Upper lobe of left lung (tissue), 6 donors: ENCODE results near the gene FAHD2A. TPM values are rescaled to one million over a fixed set of nuclear protein-coding genes. Genes with fewer than 3 reads are reported as not detected.

ENCODE experiments used
- ATAC-seq, 2 donors: fragments of 200-7000 bp; cut with Tn5 transposase; one replicate each; pipeline ENCODE4 v1.9.1; 2022; ENCODE audit warnings: mild to moderate bottlenecking in 2 of 2, moderate library complexity in 2 of 2; ENCODE audit not compliant: low FRiP score in 2 of 2
- DNase-seq, 2 donors: peaks; one replicate each; pipeline ENCODE4 v3.0.0-alpha.2; 2019 to 2020
- H3K27ac ChIP-seq, 4 donors: fragments of 200-600 bp; sonication (generic); one replicate each; pipeline ENCODE4 v1.5.1; 2016 to 2019
- H3K27me3 ChIP-seq, 4 donors: fragments of 200-600 bp; sonication (generic); one replicate each; pipeline ENCODE4 v1.5.1; 2017 to 2019
- H3K36me3 ChIP-seq, 4 donors: fragments of 200-600 bp; sonication (generic); one replicate each; pipeline ENCODE4 v1.5.1; 2016 to 2019
- H3K4me1 ChIP-seq, 4 donors: fragments of 200-600 bp; sonication (generic); one replicate each; pipeline ENCODE4 v1.5.1; 2018 to 2019
- H3K4me3 ChIP-seq, 4 donors: fragments of 200-600 bp; sonication (generic); one replicate each; pipeline ENCODE4 v1.5.1; 2017 to 2019; ENCODE audit warnings: mild to moderate bottlenecking in 2 of 4, moderate library complexity in 1 of 4
- H3K9me3 ChIP-seq, 4 donors: fragments of 200-600 bp; sonication (generic); one replicate each; pipeline ENCODE4 v1.5.1; 2018 to 2019
- EP300 ChIP-seq, 4 donors: sonication (generic); formaldehyde crosslinking; IDR thresholded peaks; one replicate each; pipeline ENCODE4 v1.5.1; 2017; ENCODE audit warnings: antibody characterized with exemption in 4 of 4, control low read depth in 2 of 4
- POLR2A ChIP-seq, 4 donors: fragments of 450-650 bp; IDR thresholded peaks; one replicate each; pipeline ENCODE4 v1.5.1; 2016 to 2017; ENCODE audit warnings: antibody characterized with exemption in 4 of 4, mild to moderate bottlenecking in 2 of 4
- POLR2AphosphoS5 ChIP-seq, 2 donors: sonication (generic); formaldehyde crosslinking; IDR thresholded peaks; one replicate each; pipeline ENCODE4 v1.5.1; 2017; ENCODE audit warnings: antibody characterized with exemption in 2 of 2
- WGBS, 2 donors: methylation state at CpG; one replicate each; pipeline ENCODE4 v1.1.5; 2017 to 2018; 5-methylcytosine and 5-hydroxymethylcytosine counted together
- total RNA-seq, 6 donors: library from RNA; depleted of rRNA in 4 of 6; stranded (reverse); fragments of >200 nt in 4 of 6; gene quantifications; one replicate each; pipeline versions ENCODE4 v1.1.0 to v1.2.1, GENCODE V29; 2016 to 2021
- TF ChIP-seq, protein P1 (sequence below), 6 experiments: fragments of 450-650 bp in 4 of 6; fragments of 200-600 bp in 2 of 6; sonication (generic) in 2 of 6; IDR thresholded peaks; one replicate each; pipeline ENCODE4 v1.5.1; 2016 to 2019; ENCODE audit warnings: antibody characterized with exemption in 6 of 6
- donor health status: DM: no; HTN: no; CAD: no; lungs with moderate emphysema.
- donor health status: DM: no; HTN: yes; CAD: no; lungs with severe emphysema.

Gene FAHD2A
- total RNA-seq, 6 donors from 2014 or later, result 18.9 to 23.3 (median 22.2) TPM

DNA sequence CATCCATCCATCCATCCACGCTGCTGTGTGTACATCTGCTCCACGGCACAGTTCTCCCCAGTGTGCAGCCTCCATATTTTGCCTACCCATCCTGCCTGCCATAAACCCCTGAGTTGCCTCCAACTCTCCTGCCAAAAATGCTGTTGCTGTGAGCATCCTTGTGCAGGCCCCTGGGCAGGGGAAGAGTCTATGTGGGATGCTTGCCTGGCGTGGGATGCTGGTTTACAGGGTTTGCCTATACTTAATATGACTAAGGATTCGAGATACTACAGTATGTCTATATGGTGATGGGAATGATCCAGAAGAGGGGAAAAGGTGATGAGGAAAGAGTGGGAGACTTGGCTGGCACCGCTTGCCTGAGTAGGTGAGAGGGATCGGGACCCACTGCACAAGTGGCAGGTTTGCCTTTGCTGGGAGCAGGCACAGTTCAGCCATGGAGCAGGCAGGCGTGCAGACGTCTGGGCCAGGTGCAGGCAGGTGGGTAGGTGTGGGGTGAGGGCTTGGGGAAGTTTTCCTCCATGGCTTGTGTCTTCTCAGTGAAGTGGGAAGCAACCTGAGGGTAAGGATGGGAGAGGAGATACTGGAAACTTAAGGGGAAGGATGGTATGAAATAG, 30.2 kb upstream of the FAHD2A start:
- Histone ChIP-seq H3K4me1 (no peaks in the 10 kb centered on the region), H3K4me3 (no peak overlapping the region), H3K36me3 (no peaks in the 10 kb centered on the region), H3K9me3 (no peaks in the 10 kb centered on the region), H3K27ac (no peak overlapping the region), H3K27me3 (peaks cover 0 to 1% (median 0%) of the 10 kb centered on the region in 4 donors)
- no peak for ATAC-seq
- DNase-seq, result peak in 1 of 2 donors; percentile 3
- WGBS, 2 donors, result 88 to 91% methylated on average over 8 of the region's 8 CpGs
- no peak for TF ChIP-seq EP300 (IDR thresholded peaks at IDR 0.05)
- no peak for TF ChIP-seq POLR2AphosphoS5 (IDR thresholded peaks at IDR 0.05)
- TF ChIP-seq POLR2A (IDR thresholded peaks at IDR 0.05), result no peak
- TF ChIP-seq, protein P1, sequence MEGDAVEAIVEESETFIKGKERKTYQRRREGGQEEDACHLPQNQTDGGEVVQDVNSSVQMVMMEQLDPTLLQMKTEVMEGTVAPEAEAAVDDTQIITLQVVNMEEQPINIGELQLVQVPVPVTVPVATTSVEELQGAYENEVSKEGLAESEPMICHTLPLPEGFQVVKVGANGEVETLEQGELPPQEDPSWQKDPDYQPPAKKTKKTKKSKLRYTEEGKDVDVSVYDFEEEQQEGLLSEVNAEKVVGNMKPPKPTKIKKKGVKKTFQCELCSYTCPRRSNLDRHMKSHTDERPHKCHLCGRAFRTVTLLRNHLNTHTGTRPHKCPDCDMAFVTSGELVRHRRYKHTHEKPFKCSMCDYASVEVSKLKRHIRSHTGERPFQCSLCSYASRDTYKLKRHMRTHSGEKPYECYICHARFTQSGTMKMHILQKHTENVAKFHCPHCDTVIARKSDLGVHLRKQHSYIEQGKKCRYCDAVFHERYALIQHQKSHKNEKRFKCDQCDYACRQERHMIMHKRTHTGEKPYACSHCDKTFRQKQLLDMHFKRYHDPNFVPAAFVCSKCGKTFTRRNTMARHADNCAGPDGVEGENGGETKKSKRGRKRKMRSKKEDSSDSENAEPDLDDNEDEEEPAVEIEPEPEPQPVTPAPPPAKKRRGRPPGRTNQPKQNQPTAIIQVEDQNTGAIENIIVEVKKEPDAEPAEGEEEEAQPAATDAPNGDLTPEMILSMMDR (IDR thresholded peaks at IDR 0.05), result no peak

GRCh38 chr2:95372845-95373244, 29.7 kb upstream of the FAHD2A start:
- 90 to 94% methylated on average over 7 to 8 of the region's 8 CpGs for WGBS, 2 donors
- ATAC-seq, result no peak
- H3K27me3 ChIP-seq, result peaks cover 0 to 1% (median 0%) of the 10 kb centered on the region in 4 donors
- peak in 1 of 2 donors; percentile 3 for DNase-seq
- H3K4me3 ChIP-seq, result no peak overlapping the region
- no peaks in the 10 kb centered on the region for H3K4me1 ChIP-seq
- no peak overlapping the region for H3K27ac ChIP-seq
- H3K9me3 ChIP-seq, result no peaks in the 10 kb centered on the region
- TF ChIP-seq EP300 (IDR thresholded peaks at IDR 0.05) (no peak), POLR2AphosphoS5 (IDR thresholded peaks at IDR 0.05) (no peak), POLR2A (IDR thresholded peaks at IDR 0.05) (no peak)
- TF ChIP-seq, protein P1 (IDR thresholded peaks at IDR 0.05), result no peak
- H3K36me3 ChIP-seq, result no peaks in the 10 kb centered on the region

DNA sequence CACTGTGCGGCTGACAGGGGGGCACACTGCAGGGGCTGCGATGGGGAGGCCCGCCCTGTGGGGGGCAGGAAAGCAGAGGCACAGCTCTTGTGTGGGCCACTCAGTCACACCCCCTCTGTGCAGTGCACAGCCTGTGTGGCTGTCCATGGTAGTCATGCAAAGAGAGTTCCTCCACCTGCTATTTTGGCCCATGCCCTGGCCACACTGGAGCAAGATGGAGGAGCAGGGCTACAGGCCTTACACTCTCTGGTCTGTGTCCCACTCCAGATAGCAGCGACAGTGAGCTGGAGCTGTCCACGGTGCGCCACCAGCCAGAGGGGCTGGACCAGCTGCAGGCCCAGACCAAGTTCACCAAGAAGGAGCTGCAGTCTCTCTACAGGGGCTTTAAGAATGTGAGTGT, 28.5 kb upstream of the FAHD2A start:
- 80 to 94% methylated on average over 1 to 6 of the region's 6 CpGs for WGBS, 2 donors
- no peak overlapping the region for H3K4me3 ChIP-seq
- no peak overlapping the region for H3K27ac ChIP-seq
- peaks cover 0 to 1% (median 0%) of the 10 kb centered on the region in 4 donors for H3K27me3 ChIP-seq
- DNase-seq (no peak), ATAC-seq (no peak)
- H3K4me1 ChIP-seq, result no peaks in the 10 kb centered on the region
- TF ChIP-seq, protein P1 (IDR thresholded peaks at IDR 0.05), result no peak
- TF ChIP-seq POLR2AphosphoS5 (IDR thresholded peaks at IDR 0.05) (no peak), EP300 (IDR thresholded peaks at IDR 0.05) (no peak), POLR2A (IDR thresholded peaks at IDR 0.05) (no peak)
- no peaks in the 10 kb centered on the region for H3K9me3 ChIP-seq
- no peaks in the 10 kb centered on the region for H3K36me3 ChIP-seq

GRCh38 chr2:95374451-95374920, 28.0 kb upstream of the FAHD2A start:
- H3K36me3 ChIP-seq, result no peaks in the 10 kb centered on the region
- 83 to 92% methylated on average over 9 to 11 of the region's 11 CpGs for WGBS, 2 donors
- no peaks in the 10 kb centered on the region for H3K9me3 ChIP-seq
- ATAC-seq (no peak), DNase-seq (no peak)
- TF ChIP-seq EP300 (IDR thresholded peaks at IDR 0.05), result no peak
- no peak for TF ChIP-seq POLR2AphosphoS5 (IDR thresholded peaks at IDR 0.05)
- no peak for TF ChIP-seq POLR2A (IDR thresholded peaks at IDR 0.05)
- TF ChIP-seq, protein P1 (IDR thresholded peaks at IDR 0.05), result no peak
- H3K4me3 ChIP-seq, result no peak overlapping the region
- H3K4me1 ChIP-seq, result no peaks in the 10 kb centered on the region
- H3K27me3 ChIP-seq, result peaks cover 0 to 1% (median 0%) of the 10 kb centered on the region in 4 donors
- H3K27ac ChIP-seq, result no peak overlapping the region
